Activated CD8-positive, alpha-beta memory T cell treated with anti-CD3 and anti-CD28 coated beads, Interleukin-2, amount 10 ng/mL, durations not matched to agents 7 days and 5 days (primary cell): ENCODE measurements around the gene PPCDC. TPM values are rescaled to one million over a fixed set of nuclear protein-coding genes. Genes with fewer than 3 reads are reported as not detected.

Experiments used
- ATAC-seq: fragments of 150-1000 bp; cut with Tn5 transposase; one replicate; pipeline ENCODE4 v1.10.0; 2021; ENCODE audit warnings: moderate library complexity
- CTCF ChIA-PET: fragments of 350-600 bp; sonication (Branson Sonifier 250); formaldehyde crosslinking; loops from one replicate; lab custom pipeline; 2021; ENCODE audit warnings: antibody characterized with exemption; lab: Charles Lee
- DNase-seq: peaks from one replicate; pipeline ENCODE4 v3.0.0-alpha.2; 2020
- H3K27ac Mint-ChIP-seq: one replicate; pipeline ENCODE4 v1.8.0; 2021; ENCODE audit warnings: mild to moderate bottlenecking, mixed read lengths
- H3K27me3 Mint-ChIP-seq: one replicate; pipeline ENCODE4 v1.8.0; 2021; ENCODE audit warnings: mixed read lengths
- H3K36me3 Mint-ChIP-seq: one replicate; pipeline ENCODE4 v1.8.0; 2021; ENCODE audit warnings: mild to moderate bottlenecking, mixed read lengths
- H3K4me1 Mint-ChIP-seq: one replicate; pipeline ENCODE4 v1.8.0; 2021; ENCODE audit warnings: mixed read lengths
- H3K4me3 Mint-ChIP-seq: one replicate; pipeline ENCODE4 v1.8.0; 2021; ENCODE audit warnings: mild to moderate bottlenecking, moderate library complexity, mixed read lengths
- H3K9me3 Mint-ChIP-seq: one replicate; pipeline ENCODE4 v1.8.0; 2022; ENCODE audit warnings: low read depth, mixed read lengths
- total RNA-seq, 2 experiments: library from RNA; stranded (reverse); gene quantifications; one replicate each; pipeline ENCODE4 v1.2.3, GENCODE V29; 2021

Gene PPCDC
- total RNA-seq = 10 to 100 TPM; 36.3 to 36.7 TPM

GRCh38 chr15:75023181-75023871 is at the start of gene PPCDC:
PPCDC (plus strand) TSS chr15:75023590; CDS start chr15:75028319, 4,729 bp downstream.
- H3K27ac Mint-ChIP-seq = peak within 1 kb of the TSS; percentile 89
- H3K9me3 Mint-ChIP-seq = no peaks in the 10 kb centered on the region
- peaks cover 19% of the 10 kb centered on the region for H3K4me1 Mint-ChIP-seq
- H3K4me3 Mint-ChIP-seq = peak within 1 kb of the TSS; percentile 90
- ATAC-seq (peak; percentile 100), DNase-seq (peak; percentile 98)
- peaks cover 1% of the 10 kb centered on the region for H3K36me3 Mint-ChIP-seq
- H3K27me3 Mint-ChIP-seq = no peaks in the 10 kb centered on the region
- CTCF ChIA-PET = interaction anchor here (0.7 to 5.4 kb wide), 9 partner anchors 10 to 1052 kb away, joined by 3 to 38 read pairs (median 5); partner anchors contain the start of genes C15orf39 and SCAMP5

GRCh38 chr15:74976159-74976558 is 47.2 kb upstream of the PPCDC start:
- CTCF ChIA-PET = interaction anchor here (0.6 to 2.5 kb wide), 4 partner anchors 8 to 299 kb away, joined by 3 to 6 read pairs (median 3); no protein-coding TSS in a partner anchor
- Mint-ChIP-seq H3K36me3 (no peaks in the 10 kb centered on the region), H3K4me1 (peaks cover 11% of the 10 kb centered on the region), H3K4me3 (no peak overlapping the region), H3K27ac (no peak overlapping the region), H3K27me3 (peaks cover 17% of the 10 kb centered on the region), H3K9me3 (no peaks in the 10 kb centered on the region)
- DNase-seq = no peak
- ATAC-seq = no peak

GRCh38 chr15:74977599-74977998 is 45.8 kb upstream of the PPCDC start:
- ATAC-seq (peak; percentile 86), DNase-seq (peak; percentile 61)
- H3K4me1 Mint-ChIP-seq = peaks cover 14% of the 10 kb centered on the region
- no peaks in the 10 kb centered on the region for H3K9me3 Mint-ChIP-seq
- CTCF ChIA-PET = interaction anchor here (1.3 to 2.3 kb wide), 2 partner anchors 10 to 27 kb away, joined by 5 to 9 read pairs; no protein-coding TSS in a partner anchor
- H3K27ac Mint-ChIP-seq = no peak overlapping the region
- no peak overlapping the region for H3K4me3 Mint-ChIP-seq
- H3K27me3 Mint-ChIP-seq = peaks cover 17% of the 10 kb centered on the region
- no peaks in the 10 kb centered on the region for H3K36me3 Mint-ChIP-seq

GRCh38 chr15:74978077-74978476 is 45.3 kb upstream of the PPCDC start:
- no peaks in the 10 kb centered on the region for H3K9me3 Mint-ChIP-seq
- CTCF ChIA-PET = interaction anchor here (0.7 to 2.3 kb wide), 3 partner anchors 10 to 27 kb away, joined by 3 to 9 read pairs (median 5); partner anchors contain the start of gene RPP25
- H3K27ac Mint-ChIP-seq = no peak overlapping the region
- ATAC-seq (no peak), DNase-seq (no peak)
- no peak overlapping the region for H3K4me3 Mint-ChIP-seq
- no peaks in the 10 kb centered on the region for H3K36me3 Mint-ChIP-seq
- peaks cover 16% of the 10 kb centered on the region for H3K4me1 Mint-ChIP-seq
- H3K27me3 Mint-ChIP-seq = peaks cover 12% of the 10 kb centered on the region

- no peak overlapping the region for H3K4me3 Mint-ChIP-seq
- CTCF ChIA-PET = interaction anchor here (0.6 to 2.3 kb wide), 3 partner anchors 9 to 327 kb away, joined by 3 to 9 read pairs (median 3); partner anchors contain the start of gene RPP25
These were observed 44.9 kb upstream of the PPCDC start for GRCh38 chr15:74978503-74978902.

GRCh38 chr15:74982183-74982582 is 41.2 kb upstream of the PPCDC start:
- no peaks in the 10 kb centered on the region for H3K36me3 Mint-ChIP-seq
- ATAC-seq (no peak), DNase-seq (no peak)
- H3K27me3 Mint-ChIP-seq = peaks cover 15% of the 10 kb centered on the region
- CTCF ChIA-PET = no interaction called here
- H3K9me3 Mint-ChIP-seq = no peaks in the 10 kb centered on the region
- H3K27ac Mint-ChIP-seq = no peak overlapping the region
- peaks cover 28% of the 10 kb centered on the region for H3K4me1 Mint-ChIP-seq
- H3K4me3 Mint-ChIP-seq = no peak overlapping the region

More at GRCh38 chr15:74978503-74978902, 44.9 kb upstream of the PPCDC start:
- Mint-ChIP-seq H3K4me1 (peaks cover 17% of the 10 kb centered on the region), H3K27ac (no peak overlapping the region), H3K36me3 (no peaks in the 10 kb centered on the region), H3K27me3 (peaks cover 12% of the 10 kb centered on the region), H3K9me3 (no peaks in the 10 kb centered on the region)
- DNase-seq = peak; percentile 58
- no peak for ATAC-seq

GRCh38 chr15:74983725-74984231 is 39.6 kb upstream of the PPCDC start:
- peaks cover 16% of the 10 kb centered on the region for H3K4me1 Mint-ChIP-seq
- H3K4me3 Mint-ChIP-seq = no peak overlapping the region
- H3K9me3 Mint-ChIP-seq = no peaks in the 10 kb centered on the region
- CTCF ChIA-PET = interaction anchor here (2.0 kb wide), 1 partner anchor 8 kb away, joined by 6 read pairs; no protein-coding TSS in a partner anchor
- DNase-seq = peak; percentile 74
- ATAC-seq = peak; percentile 86
- H3K36me3 Mint-ChIP-seq = no peaks in the 10 kb centered on the region
- H3K27me3 Mint-ChIP-seq = peaks cover 15% of the 10 kb centered on the region
- H3K27ac Mint-ChIP-seq = peak overlapping the region; percentile 10

- Mint-ChIP-seq H3K27me3 (peaks cover 24% of the 10 kb centered on the region), H3K4me3 (no peak overlapping the region), H3K27ac (no peak overlapping the region), H3K4me1 (peaks cover 19% of the 10 kb centered on the region), H3K36me3 (no peaks in the 10 kb centered on the region), H3K9me3 (no peaks in the 10 kb centered on the region)
- CTCF ChIA-PET = interaction anchor here (0.6 to 2.0 kb wide), 10 partner anchors 10 to 353 kb away, joined by 3 to 18 read pairs (median 4); partner anchors contain the start of genes COX5A, FAM219B and RPP25
- ATAC-seq (peak; percentile 78), DNase-seq (peak; percentile 71)
These were observed 35.2 kb upstream of the PPCDC start for GRCh38 chr15:74988007-74988800.

- CTCF ChIA-PET = no interaction called here
- no peak for ATAC-seq
- Mint-ChIP-seq H3K27ac (no peak overlapping the region), H3K9me3 (no peaks in the 10 kb centered on the region), H3K27me3 (peaks cover 28% of the 10 kb centered on the region), H3K36me3 (no peaks in the 10 kb centered on the region), H3K4me3 (no peak overlapping the region), H3K4me1 (peaks cover 9% of the 10 kb centered on the region)
- DNase-seq = no peak
These were observed 33.9 kb upstream of the PPCDC start for GRCh38 chr15:74989527-74989926.

- ATAC-seq = no peak
- no peak for DNase-seq
- Mint-ChIP-seq H3K36me3 (no peaks in the 10 kb centered on the region), H3K27ac (no peak overlapping the region), H3K9me3 (no peaks in the 10 kb centered on the region), H3K4me3 (no peak overlapping the region), H3K4me1 (peaks cover 16% of the 10 kb centered on the region), H3K27me3 (peaks cover 45% of the 10 kb centered on the region)
- CTCF ChIA-PET = no interaction called here
These were observed 30.8 kb upstream of the PPCDC start for GRCh38 chr15:74992619-74993018.

- Mint-ChIP-seq H3K9me3 (no peaks in the 10 kb centered on the region), H3K27me3 (peaks cover 59% of the 10 kb centered on the region), H3K27ac (no peak overlapping the region), H3K36me3 (no peaks in the 10 kb centered on the region), H3K4me1 (peaks cover 16% of the 10 kb centered on the region), H3K4me3 (no peak overlapping the region)
- DNase-seq (no peak), ATAC-seq (no peak)
- CTCF ChIA-PET = interaction anchor here (1.2 to 1.7 kb wide), 2 partner anchors 35 to 195 kb away, joined by 3 to 4 read pairs; no protein-coding TSS in a partner anchor
These were observed 29.2 kb upstream of the PPCDC start for GRCh38 chr15:74994236-74994635.

GRCh38 chr15:74994685-74995084 is 28.7 kb upstream of the PPCDC start:
- Mint-ChIP-seq H3K4me3 (peak overlapping the region; percentile 57), H3K27me3 (peaks cover 57% of the 10 kb centered on the region), H3K27ac (no peak overlapping the region), H3K4me1 (peaks cover 17% of the 10 kb centered on the region), H3K9me3 (no peaks in the 10 kb centered on the region), H3K36me3 (no peaks in the 10 kb centered on the region)
- CTCF ChIA-PET = interaction anchor here (0.8 to 1.7 kb wide), 5 partner anchors 29 to 940 kb away, joined by 3 to 5 read pairs (median 4); partner anchors contain the start of gene PPCDC
- DNase-seq = no peak
- no peak for ATAC-seq
